Keratinocyte (primary cell): Measurements from ENCODE around the gene DHRS12. TPM values are rescaled to one million over a fixed set of nuclear protein-coding genes. Genes with fewer than 3 reads are reported as not detected.

Source experiments
- DNase-seq: peaks from one replicate; pipeline ENCODE4 v3.0.0-alpha.2; 2011; ENCODE audit warnings: low read depth, missing footprints, low spot score
- FAIRE-seq: peaks from 2 replicates; lab custom pipeline; 2011; peaks lifted over from hg19 to GRCh38; lab: Jason Lieb, UNC
- H2AFZ ChIP-seq: 2 replicates; pipeline ENCODE4 v1.6.0; 2012; ENCODE audit warnings: low read length, control low read depth, inconsistent platforms; ENCODE audit not compliant: control insufficient read depth
- H3K27ac ChIP-seq: 2 replicates; pipeline ENCODE4 v1.5.1; 2011; ENCODE audit warnings: low read length; ENCODE audit not compliant: control insufficient read depth, insufficient read depth
- H3K27me3 ChIP-seq: 3 replicates; pipeline ENCODE4 v1.6.0; 2011; ENCODE audit warnings: low read length; ENCODE audit not compliant: control insufficient read depth, insufficient read depth; ENCODE audit errors: extremely low read depth
- H3K36me3 ChIP-seq, 2 experiments: 2 replicates in 1 of 2; 3 replicates in 1 of 2; pipeline ENCODE4 v1.5.1; 2011; ENCODE audit warnings: low read length in 2 of 2, mild to moderate bottlenecking in 1 of 2; ENCODE audit not compliant: control insufficient read depth in 2 of 2, insufficient read depth in 2 of 2; ENCODE audit errors: extremely low read depth in 1 of 2
- H3K4me1 ChIP-seq: 3 replicates; pipeline ENCODE4 v1.5.1; 2011; ENCODE audit warnings: low read length; ENCODE audit not compliant: control insufficient read depth, insufficient read depth; ENCODE audit errors: extremely low read depth
- H3K4me2 ChIP-seq: 3 replicates; pipeline ENCODE4 v1.6.0; 2011; ENCODE audit warnings: low read depth, low read length; ENCODE audit not compliant: control insufficient read depth, insufficient read depth; ENCODE audit errors: extremely low read depth
- H3K4me3 ChIP-seq, 3 experiments: fragments of 200-600 bp in 1 of 3; sonication (generic) in 1 of 3; 2 replicates in 2 of 3; 3 replicates in 1 of 3; pipeline ENCODE4 v1.5.1; 2011 to 2016; ENCODE audit warnings: low read length in 3 of 3, mild to moderate bottlenecking in 3 of 3, control low read depth in 2 of 3, inconsistent platforms in 1 of 3, low read depth in 1 of 3, mixed read lengths in 1 of 3, mixed run types in 1 of 3, moderate library complexity in 1 of 3; ENCODE audit not compliant: control insufficient read depth in 2 of 3, insufficient read depth in 2 of 3; ENCODE audit errors: extremely low read depth in 1 of 3
- H3K79me2 ChIP-seq: 2 replicates; pipeline ENCODE4 v1.6.0; 2012; ENCODE audit warnings: low read length; ENCODE audit not compliant: control insufficient read depth, insufficient read depth
- H3K9ac ChIP-seq: 3 replicates; pipeline ENCODE4 v1.6.0; 2011; ENCODE audit warnings: low read length; ENCODE audit not compliant: control insufficient read depth, insufficient read depth; ENCODE audit errors: extremely low read depth
- H3K9me1 ChIP-seq: 3 replicates; pipeline ENCODE4 v1.6.0; 2011; ENCODE audit warnings: low read length; ENCODE audit not compliant: control insufficient read depth, insufficient read depth; ENCODE audit errors: extremely low read depth
- H3K9me3 ChIP-seq: 2 replicates; pipeline ENCODE4 v1.5.1; 2012; ENCODE audit warnings: low read depth, low read length; ENCODE audit not compliant: control insufficient read depth
- H4K20me1 ChIP-seq: 3 replicates; pipeline ENCODE4 v1.6.0; 2011; ENCODE audit warnings: low read length; ENCODE audit not compliant: control insufficient read depth, insufficient read depth; ENCODE audit errors: extremely low read depth
- EZH2 ChIP-seq: IDR thresholded peaks from one replicate; pipeline ENCODE4 v1.6.1; 2012; ENCODE audit warnings: inconsistent platforms, mild to moderate bottlenecking, low read length, moderate library complexity
- dilution Hi-C: fragments of 300-500 bp; cut with MboI; formaldehyde crosslinking; loops from one replicate; pipeline ENCODE4 v1.7.0; 2020; ENCODE audit warnings: low sequenced_read_pairs; ENCODE audit not compliant: extremely low pct_ligation_motif_present
- polyA plus RNA-seq, 5 experiments: library from polyadenylated mRNA; depleted of rRNA in 3 of 5; stranded (reverse) in 3 of 5; stranded (forward) in 1 of 5; unstranded in 1 of 5; fragments of >200 nt; gene quantifications; 1 replicate in 1 of 5; 2 replicates in 3 of 5; 3 replicates in 1 of 5; pipeline versions ENCODE4 v1.2.1 to v1.2.3, GENCODE V29; 2011 to 2012; ENCODE audit warnings: missing spikeins in 2 of 5, low read depth in 1 of 5, low replicate concordance in 1 of 5
- TF ChIP-seq, protein P1 (sequence below), 3 experiments: IDR thresholded peaks in 1 of 3; conservative IDR thresholded peaks in 1 of 3; optimal IDR thresholded peaks in 1 of 3; 2 replicates in 2 of 3; 3 replicates in 1 of 3; pipeline versions ENCODE3 to v1.5.1; 2011; ENCODE audit warnings: low read length in 3 of 3, mild to moderate bottlenecking in 3 of 3, moderate library complexity in 2 of 3, control low read depth in 1 of 3, inconsistent platforms in 1 of 3; ENCODE audit not compliant: insufficient read depth in 2 of 3; ENCODE audit errors: extremely low read depth in 1 of 3

DHRS12 gene
- polyA plus RNA-seq, 1 donor (not counting 4 experiments of a cell fraction or from before 2014, with no cell fraction given) = 6.1 TPM

DNA sequence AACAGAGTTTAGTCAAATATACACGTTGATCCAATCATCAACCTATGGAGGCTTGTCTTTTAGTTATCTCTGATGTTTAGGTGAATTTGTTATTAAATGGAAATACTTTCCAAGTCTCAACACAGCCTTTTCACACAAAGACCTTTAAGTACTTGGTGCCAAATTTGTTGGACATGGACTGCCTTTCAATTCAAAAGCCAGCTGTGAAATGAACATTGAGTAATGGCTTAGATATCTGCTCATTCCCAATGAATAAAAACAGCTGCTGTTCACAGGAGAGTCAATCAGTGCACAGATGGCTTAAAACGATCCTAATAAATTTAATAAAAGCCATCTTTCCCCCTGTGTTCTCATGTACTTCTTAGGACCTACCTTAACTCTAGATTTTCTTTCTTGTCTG lies 19.9 kb upstream of the DHRS12 start:
- Histone ChIP-seq H3K4me3 (no peak overlapping the region), H3K9ac (no peak overlapping the region), H3K9me3 (no peaks in the 10 kb centered on the region), H3K36me3 (no peaks in the 10 kb centered on the region), H3K27ac (no peak overlapping the region), H2AFZ (no peak overlapping the region), H3K9me1 (no peaks in the 10 kb centered on the region), H4K20me1 (no peaks in the 10 kb centered on the region), H3K4me1 (peaks cover 7% of the 10 kb centered on the region), H3K27me3 (peaks cover 32% of the 10 kb centered on the region), H3K79me2 (no peaks in the 10 kb centered on the region), H3K4me2 (no peak overlapping the region)
- no peak for DNase-seq
- dilution Hi-C loops = no loop called here
- no peak for TF ChIP-seq EZH2
- TF ChIP-seq, protein P1, sequence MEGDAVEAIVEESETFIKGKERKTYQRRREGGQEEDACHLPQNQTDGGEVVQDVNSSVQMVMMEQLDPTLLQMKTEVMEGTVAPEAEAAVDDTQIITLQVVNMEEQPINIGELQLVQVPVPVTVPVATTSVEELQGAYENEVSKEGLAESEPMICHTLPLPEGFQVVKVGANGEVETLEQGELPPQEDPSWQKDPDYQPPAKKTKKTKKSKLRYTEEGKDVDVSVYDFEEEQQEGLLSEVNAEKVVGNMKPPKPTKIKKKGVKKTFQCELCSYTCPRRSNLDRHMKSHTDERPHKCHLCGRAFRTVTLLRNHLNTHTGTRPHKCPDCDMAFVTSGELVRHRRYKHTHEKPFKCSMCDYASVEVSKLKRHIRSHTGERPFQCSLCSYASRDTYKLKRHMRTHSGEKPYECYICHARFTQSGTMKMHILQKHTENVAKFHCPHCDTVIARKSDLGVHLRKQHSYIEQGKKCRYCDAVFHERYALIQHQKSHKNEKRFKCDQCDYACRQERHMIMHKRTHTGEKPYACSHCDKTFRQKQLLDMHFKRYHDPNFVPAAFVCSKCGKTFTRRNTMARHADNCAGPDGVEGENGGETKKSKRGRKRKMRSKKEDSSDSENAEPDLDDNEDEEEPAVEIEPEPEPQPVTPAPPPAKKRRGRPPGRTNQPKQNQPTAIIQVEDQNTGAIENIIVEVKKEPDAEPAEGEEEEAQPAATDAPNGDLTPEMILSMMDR (optimal IDR thresholded peaks at IDR 0.05 in 1 of 3, IDR thresholded peaks at IDR 0.05 in 1 of 3, conservative IDR thresholded peaks at IDR 0.05 in 1 of 3; ENCODE audit: extremely low read depth in 1 of 3, insufficient read depth in 2 of 3, low read length in 3 of 3) = no peak
- FAIRE-seq = no peak

DNA sequence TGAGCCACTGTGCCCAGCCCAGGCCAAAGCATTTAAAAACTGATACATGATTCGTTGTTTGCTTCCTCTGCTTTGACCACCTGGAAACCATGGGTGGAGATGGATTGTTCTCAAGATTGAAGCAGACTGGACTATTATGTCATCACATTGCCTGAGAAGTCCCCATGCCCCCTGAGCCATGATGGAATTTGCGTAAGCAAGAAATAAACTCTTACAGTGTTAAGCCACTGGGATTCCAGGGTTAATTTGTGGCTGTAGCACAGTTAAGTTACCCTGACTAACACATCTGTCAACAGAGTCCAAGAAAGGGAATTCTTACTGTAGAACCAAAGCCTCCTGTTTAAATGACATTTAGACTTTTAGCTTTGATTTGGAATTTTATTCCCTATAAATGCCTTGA lies 19.4 kb upstream of the DHRS12 start:
- H3K4me2 ChIP-seq = no peak overlapping the region
- peaks cover 31% of the 10 kb centered on the region for H3K27me3 ChIP-seq
- H3K79me2 ChIP-seq = no peaks in the 10 kb centered on the region
- FAIRE-seq (no peak), DNase-seq (no peak)
- no peak overlapping the region for H3K27ac ChIP-seq
- no peaks in the 10 kb centered on the region for H3K9me3 ChIP-seq
- peaks cover 7% of the 10 kb centered on the region for H3K4me1 ChIP-seq
- dilution Hi-C loops = no loop called here
- H3K9ac ChIP-seq = no peak overlapping the region
- no peak overlapping the region for H2AFZ ChIP-seq
- H3K4me3 ChIP-seq = no peak overlapping the region
- H3K9me1 ChIP-seq = no peaks in the 10 kb centered on the region
- H4K20me1 ChIP-seq = no peaks in the 10 kb centered on the region
- TF ChIP-seq, protein P1 (optimal IDR thresholded peaks at IDR 0.05 in 1 of 3, IDR thresholded peaks at IDR 0.05 in 1 of 3, conservative IDR thresholded peaks at IDR 0.05 in 1 of 3; ENCODE audit: extremely low read depth in 1 of 3, insufficient read depth in 2 of 3, low read length in 3 of 3) = no peak
- TF ChIP-seq EZH2 = no peak
- no peaks in the 10 kb centered on the region for H3K36me3 ChIP-seq
